Measurements from ENCODE around the gene COA8. TPM values are rescaled to one million over a fixed set of nuclear protein-coding genes. Genes with fewer than 3 reads are reported as not detected.

Gene COA8
- total RNA-seq, 1 donor from 2014 or later = 54.9 TPM

- Mint-ChIP-seq H3K27me3 (ENCODE audit: unreplicated experiment) (peaks cover 5% of the 10 kb centered on the region), H3K36me3 (ENCODE audit: unreplicated experiment) (no peaks in the 10 kb centered on the region), H3K27ac (ENCODE audit: unreplicated experiment) (peak overlapping the region; percentile 74), H3K9me3 (ENCODE audit: unreplicated experiment) (peaks cover 4% of the 10 kb centered on the region), H3K4me3 (ENCODE audit: unreplicated experiment) (peak overlapping the region; percentile 74), H3K4me1 (ENCODE audit: low read depth, unreplicated experiment) (peaks cover 32% of the 10 kb centered on the region)
- DNase-seq = no peak
- TF ChIP-seq, protein P1, sequence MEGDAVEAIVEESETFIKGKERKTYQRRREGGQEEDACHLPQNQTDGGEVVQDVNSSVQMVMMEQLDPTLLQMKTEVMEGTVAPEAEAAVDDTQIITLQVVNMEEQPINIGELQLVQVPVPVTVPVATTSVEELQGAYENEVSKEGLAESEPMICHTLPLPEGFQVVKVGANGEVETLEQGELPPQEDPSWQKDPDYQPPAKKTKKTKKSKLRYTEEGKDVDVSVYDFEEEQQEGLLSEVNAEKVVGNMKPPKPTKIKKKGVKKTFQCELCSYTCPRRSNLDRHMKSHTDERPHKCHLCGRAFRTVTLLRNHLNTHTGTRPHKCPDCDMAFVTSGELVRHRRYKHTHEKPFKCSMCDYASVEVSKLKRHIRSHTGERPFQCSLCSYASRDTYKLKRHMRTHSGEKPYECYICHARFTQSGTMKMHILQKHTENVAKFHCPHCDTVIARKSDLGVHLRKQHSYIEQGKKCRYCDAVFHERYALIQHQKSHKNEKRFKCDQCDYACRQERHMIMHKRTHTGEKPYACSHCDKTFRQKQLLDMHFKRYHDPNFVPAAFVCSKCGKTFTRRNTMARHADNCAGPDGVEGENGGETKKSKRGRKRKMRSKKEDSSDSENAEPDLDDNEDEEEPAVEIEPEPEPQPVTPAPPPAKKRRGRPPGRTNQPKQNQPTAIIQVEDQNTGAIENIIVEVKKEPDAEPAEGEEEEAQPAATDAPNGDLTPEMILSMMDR (IDR thresholded peaks at IDR 0.05; ENCODE audit: partially characterized antibody, unreplicated experiment) = no peak
Measured at GRCh38 chr14:103633391-103633790, 70.6 kb downstream of the COA8 start.

GRCh38 chr14:103634156-103634555, 71.4 kb downstream of the COA8 start:
- peaks cover 38% of the 10 kb centered on the region for H3K4me1 Mint-ChIP-seq (ENCODE audit: low read depth, unreplicated experiment)
- peaks cover 4% of the 10 kb centered on the region for H3K9me3 Mint-ChIP-seq (ENCODE audit: unreplicated experiment)
- H3K4me3 Mint-ChIP-seq (ENCODE audit: unreplicated experiment) = peak overlapping the region; percentile 87
- DNase-seq = no peak
- no peaks in the 10 kb centered on the region for H3K36me3 Mint-ChIP-seq (ENCODE audit: unreplicated experiment)
- H3K27ac Mint-ChIP-seq (ENCODE audit: unreplicated experiment) = peak overlapping the region; percentile 57
- H3K27me3 Mint-ChIP-seq (ENCODE audit: unreplicated experiment) = peaks cover 5% of the 10 kb centered on the region
- TF ChIP-seq, protein P1 (IDR thresholded peaks at IDR 0.05; ENCODE audit: partially characterized antibody, unreplicated experiment) = no peak

GRCh38 chr14:103638594-103638993, 75.8 kb downstream of the COA8 start:
- H3K9me3 Mint-ChIP-seq (ENCODE audit: unreplicated experiment) = no peaks in the 10 kb centered on the region
- peaks cover 26% of the 10 kb centered on the region for H3K4me1 Mint-ChIP-seq (ENCODE audit: low read depth, unreplicated experiment)
- no peaks in the 10 kb centered on the region for H3K36me3 Mint-ChIP-seq (ENCODE audit: unreplicated experiment)
- peak overlapping the region; percentile 12 for H3K4me3 Mint-ChIP-seq (ENCODE audit: unreplicated experiment)
- peaks cover under 1% of the 10 kb centered on the region for H3K27me3 Mint-ChIP-seq (ENCODE audit: unreplicated experiment)
- TF ChIP-seq, protein P1 (IDR thresholded peaks at IDR 0.05; ENCODE audit: partially characterized antibody, unreplicated experiment) = no peak
- peak overlapping the region; percentile 62 for H3K27ac Mint-ChIP-seq (ENCODE audit: unreplicated experiment)
- no peak for DNase-seq

Other genes starting within 250 kb of the COA8 start
- gene EIF5, start 228.7 kb upstream of the COA8 start, total RNA-seq (ENCODE audit: unreplicated experiment) = 232 TPM
- gene MARK3, start 177.5 kb upstream of the COA8 start, total RNA-seq (ENCODE audit: unreplicated experiment) = 110 TPM
- gene CKB, start 40.1 kb upstream of the COA8 start, total RNA-seq (ENCODE audit: unreplicated experiment) = 2,561 TPM
- 7.8 TPM for gene TRMT61A, start 33.8 kb upstream of the COA8 start, total RNA-seq (ENCODE audit: unreplicated experiment)
- gene BAG5, start 303 bp upstream of the COA8 start, total RNA-seq (ENCODE audit: unreplicated experiment) = 34.4 TPM
- 975 TPM for gene KLC1, start 66.3 kb downstream of the COA8 start, total RNA-seq (ENCODE audit: unreplicated experiment)
- 4.5 TPM for gene XRCC3, start 152.5 kb downstream of the COA8 start, total RNA-seq (ENCODE audit: unreplicated experiment)
- 49.1 TPM for gene ZFYVE21, start 152.8 kb downstream of the COA8 start, total RNA-seq (ENCODE audit: unreplicated experiment)

Measured in glutamatergic neuron (in vitro differentiated cells).